GM12878 (cell line): ENCODE measurements around the gene CCDC169.

Source experiments
- ASH2L ChIP-seq: fragments of 300-600, 200-600 bp; sonication (generic); IDR thresholded peaks from 2 replicates; pipeline ENCODE4 v1.6.1; 2017; ENCODE audit warnings: low read depth, mild to moderate bottlenecking, borderline replicate concordance
- CEBPB ChIP-seq, 2 experiments: fragments of 150-350 bp in 1 of 2; IDR thresholded peaks; 2 replicates each; pipeline ENCODE4 v1.6.1; 2012 to 2014; ENCODE audit warnings: low read depth in 2 of 2, low read length in 2 of 2, borderline replicate concordance in 1 of 2, inconsistent platforms in 1 of 2
- CTCF ChIP-seq, 3 experiments: IDR thresholded peaks in 2 of 3; conservative IDR thresholded peaks in 1 of 3; 2 replicates each; pipeline ENCODE4 v1.5.1; 2011; ENCODE audit warnings: low read depth in 3 of 3, low read length in 3 of 3, mild to moderate bottlenecking in 3 of 3, control low read depth in 2 of 3, moderate library complexity in 2 of 3, inconsistent platforms in 1 of 3, mixed read lengths in 1 of 3; ENCODE audit not compliant: control insufficient read depth in 2 of 3, insufficient read depth in 1 of 3; ENCODE audit errors: extremely low read depth in 1 of 3
- KAT2A ChIP-seq: conservative IDR thresholded peaks from 2 replicates; pipeline ENCODE4 v1.6.1; 2011; ENCODE audit warnings: low read depth, low read length; ENCODE audit not compliant: control insufficient read depth
- POLR2A ChIP-seq: IDR thresholded peaks from 2 replicates; pipeline ENCODE4 v1.6.1; 2011; ENCODE audit warnings: low read depth, mild to moderate bottlenecking, low read length
- SMAD1 ChIP-seq: fragments of 450-650 bp; IDR thresholded peaks from 2 replicates; pipeline ENCODE4 v1.6.1; 2018; ENCODE audit warnings: mild to moderate bottlenecking, low read depth; ENCODE audit not compliant: partially characterized antibody
- ZBTB33 ChIP-seq: fragments of 450-650 bp; IDR thresholded peaks from 2 replicates; pipeline ENCODE4 v1.6.1; 2017; ENCODE audit warnings: mild to moderate bottlenecking

- TF ChIP-seq CTCF (IDR thresholded peaks at IDR 0.05 in 2 of 3, conservative IDR thresholded peaks at IDR 0.05 in 1 of 3; ENCODE audit: control insufficient read depth in 2 of 3, extremely low read depth in 1 of 3, insufficient read depth in 1 of 3, low read depth in 3 of 3, low read length in 3 of 3) (no peak), ZBTB33 (no peak), SMAD1 (no peak), ASH2L (no peak), POLR2A (no peak), CEBPB (IDR thresholded peaks at IDR 0.05; ENCODE audit: borderline replicate concordance in 1 of 2, low read depth in 2 of 2, low read length in 2 of 2) (no peak), KAT2A (no peak)
These were observed 15.7 kb upstream of the CCDC169 start for GRCh38 chr13:36313047-36313969.
